ENCODE data around the gene ST8SIA2.

ST8SIA2 gene

DNA sequence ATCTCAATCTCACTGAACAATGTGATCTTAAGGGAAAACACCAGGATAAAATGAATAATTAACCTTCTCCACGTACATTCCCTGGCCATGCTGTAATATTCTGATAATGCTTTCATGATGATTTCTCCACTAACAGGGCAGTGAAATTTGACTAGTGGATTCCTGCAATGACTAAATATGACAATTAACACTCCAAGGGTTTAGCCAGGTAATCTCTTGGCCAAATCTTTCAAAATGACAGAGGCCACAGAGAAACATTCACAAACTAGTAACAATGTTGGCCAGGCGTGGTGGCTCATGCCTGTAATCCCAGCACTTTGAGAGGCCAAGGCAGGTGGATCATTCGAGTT is 31.7 kb upstream of the ST8SIA2 start:
- POLR2A ChIA-PET = no interaction called here
- CTCF ChIA-PET = no interaction called here
- H3K4me3 ChIP-seq (ENCODE audit: low read depth, low read length) = no peak overlapping the region
- TF ChIP-seq, protein P1, sequence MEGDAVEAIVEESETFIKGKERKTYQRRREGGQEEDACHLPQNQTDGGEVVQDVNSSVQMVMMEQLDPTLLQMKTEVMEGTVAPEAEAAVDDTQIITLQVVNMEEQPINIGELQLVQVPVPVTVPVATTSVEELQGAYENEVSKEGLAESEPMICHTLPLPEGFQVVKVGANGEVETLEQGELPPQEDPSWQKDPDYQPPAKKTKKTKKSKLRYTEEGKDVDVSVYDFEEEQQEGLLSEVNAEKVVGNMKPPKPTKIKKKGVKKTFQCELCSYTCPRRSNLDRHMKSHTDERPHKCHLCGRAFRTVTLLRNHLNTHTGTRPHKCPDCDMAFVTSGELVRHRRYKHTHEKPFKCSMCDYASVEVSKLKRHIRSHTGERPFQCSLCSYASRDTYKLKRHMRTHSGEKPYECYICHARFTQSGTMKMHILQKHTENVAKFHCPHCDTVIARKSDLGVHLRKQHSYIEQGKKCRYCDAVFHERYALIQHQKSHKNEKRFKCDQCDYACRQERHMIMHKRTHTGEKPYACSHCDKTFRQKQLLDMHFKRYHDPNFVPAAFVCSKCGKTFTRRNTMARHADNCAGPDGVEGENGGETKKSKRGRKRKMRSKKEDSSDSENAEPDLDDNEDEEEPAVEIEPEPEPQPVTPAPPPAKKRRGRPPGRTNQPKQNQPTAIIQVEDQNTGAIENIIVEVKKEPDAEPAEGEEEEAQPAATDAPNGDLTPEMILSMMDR (IDR thresholded peaks at IDR 0.05; ENCODE audit: insufficient read depth, low read length, missing control alignments) = no peak
- DNase-seq (ENCODE audit: low read depth, low spot score) = no peak

DNA sequence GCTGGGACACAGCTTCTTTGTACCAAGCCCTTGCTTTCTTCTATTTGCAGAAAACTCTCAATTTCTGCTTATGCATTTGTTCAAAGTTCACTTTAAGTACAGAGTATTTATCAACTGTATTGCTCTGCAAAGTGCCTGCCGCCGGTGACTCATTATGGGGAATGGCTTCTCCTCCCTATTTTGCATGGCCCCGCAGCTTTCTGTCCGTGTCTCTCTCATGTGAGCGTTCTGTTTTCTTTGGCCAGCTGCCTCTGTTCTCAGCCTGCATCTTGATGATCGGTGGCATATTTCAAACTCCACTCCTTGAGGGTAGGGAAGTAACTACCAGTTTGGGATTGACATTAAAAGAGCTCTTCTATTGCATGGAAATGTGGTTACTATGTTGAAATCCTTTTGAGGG is 28.6 kb upstream of the ST8SIA2 start:
- TF ChIP-seq, protein P1 (IDR thresholded peaks at IDR 0.05; ENCODE audit: insufficient read depth, low read length, missing control alignments) = no peak
- no peak for DNase-seq (ENCODE audit: low read depth, low spot score)
- H3K4me3 ChIP-seq (ENCODE audit: low read depth, low read length) = no peak overlapping the region
- POLR2A ChIA-PET = no interaction called here
- CTCF ChIA-PET = interaction anchor here (1.2 kb wide), 1 partner anchor 8 kb away, joined by 3 read pairs; no protein-coding TSS in a partner anchor

DNA sequence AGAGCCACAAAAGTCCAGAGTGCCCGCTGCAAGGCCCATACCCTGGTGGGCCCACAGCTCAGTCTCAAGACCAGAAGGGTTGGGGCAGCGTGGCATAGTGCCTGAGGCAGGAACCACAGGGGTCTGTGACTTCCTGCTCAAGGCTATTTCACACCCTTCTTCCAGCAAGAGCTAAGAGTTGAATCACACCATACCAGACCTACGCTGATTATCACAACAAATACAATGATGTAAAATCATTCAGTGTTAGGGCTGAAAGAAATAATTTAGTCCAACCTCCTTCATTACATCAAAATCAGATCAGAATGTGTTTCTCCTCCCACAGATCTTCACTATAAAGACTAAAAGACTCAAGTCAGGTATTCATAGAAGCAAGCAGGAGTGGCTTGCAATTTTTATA is 27.8 kb upstream of the ST8SIA2 start:
- TF ChIP-seq, protein P1 (IDR thresholded peaks at IDR 0.05; ENCODE audit: insufficient read depth, low read length, missing control alignments) = no peak
- no peak for DNase-seq (ENCODE audit: low read depth, low spot score)
- H3K4me3 ChIP-seq (ENCODE audit: low read depth, low read length) = no peak overlapping the region
- POLR2A ChIA-PET = no interaction called here
- CTCF ChIA-PET = interaction anchor here (1.2 kb wide), 1 partner anchor 9 kb away, joined by 3 read pairs; no protein-coding TSS in a partner anchor

DNA sequence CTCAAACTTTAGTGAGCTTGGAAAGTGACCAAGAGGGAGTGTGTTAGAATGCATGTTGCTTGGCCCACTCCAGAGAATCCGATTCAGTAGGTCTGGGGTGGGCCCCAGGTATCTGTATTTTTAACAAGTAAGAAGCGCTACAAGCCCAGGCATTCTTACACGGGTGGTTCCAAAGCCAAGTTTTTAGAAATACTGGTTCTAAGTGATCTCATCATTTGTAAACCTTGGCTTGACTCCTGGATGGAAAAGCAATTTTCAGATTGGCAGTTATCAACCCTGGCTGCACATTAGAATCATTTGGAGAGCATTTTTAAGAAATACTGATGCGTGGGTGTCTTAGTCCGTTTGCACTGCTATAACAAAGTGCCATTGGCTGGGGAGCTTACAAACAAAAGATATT is 27.3 kb upstream of the ST8SIA2 start:
- ChIA-PET CTCF (no interaction called here), POLR2A (no interaction called here)
- TF ChIP-seq, protein P1 (IDR thresholded peaks at IDR 0.05; ENCODE audit: insufficient read depth, low read length, missing control alignments) = no peak
- no peak overlapping the region for H3K4me3 ChIP-seq (ENCODE audit: low read depth, low read length)
- DNase-seq (ENCODE audit: low read depth, low spot score) = no peak

DNA sequence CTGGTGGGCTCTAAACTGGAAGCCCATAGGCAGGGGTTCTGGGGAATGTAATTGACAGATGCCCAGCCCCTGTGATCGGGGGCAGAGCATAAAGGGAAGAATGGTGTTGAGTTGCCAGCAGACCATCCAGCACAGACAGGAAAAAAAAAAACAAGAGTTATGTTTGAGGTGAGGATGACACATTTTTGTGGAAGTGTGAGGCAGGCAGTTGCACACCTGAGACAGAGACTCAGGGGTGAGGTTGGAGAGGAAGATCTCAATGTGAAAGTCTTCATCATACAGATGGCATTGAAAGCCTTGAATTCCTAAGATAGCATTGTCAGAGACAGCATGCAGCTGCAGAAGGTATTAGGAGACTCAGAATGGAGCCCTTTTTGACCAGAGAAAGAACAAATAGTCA is 18.6 kb upstream of the ST8SIA2 start:
- ChIA-PET POLR2A (no interaction called here), CTCF (interaction anchor here (0.7 kb wide), 1 partner anchor 84 kb away, joined by 3 read pairs; no protein-coding TSS in a partner anchor)
- no peak for DNase-seq (ENCODE audit: low read depth, low spot score)

DNA sequence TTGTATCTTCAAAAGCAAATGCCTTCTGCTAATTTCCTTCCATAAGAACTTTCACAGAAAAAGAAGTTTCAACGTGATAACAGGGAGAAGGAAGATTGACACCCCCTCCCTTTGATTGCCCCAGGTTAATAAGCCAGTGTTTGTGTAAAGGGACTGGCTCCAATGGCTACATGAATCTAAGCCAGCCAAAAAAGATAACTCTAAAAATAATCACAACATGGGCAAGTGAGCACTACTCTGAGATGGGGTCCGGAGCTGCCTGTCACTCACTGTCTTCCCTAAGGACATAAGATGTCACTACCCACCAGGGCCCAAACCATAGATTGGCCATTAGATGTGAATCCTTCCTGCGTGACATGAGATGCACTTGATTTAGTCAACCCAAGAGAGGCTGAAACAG is 17.6 kb upstream of the ST8SIA2 start:
- DNase-seq (ENCODE audit: low read depth, low spot score) = no peak
- ChIA-PET CTCF (no interaction called here), POLR2A (no interaction called here)
- no peak overlapping the region for H3K4me3 ChIP-seq (ENCODE audit: low read depth, low read length)
- TF ChIP-seq, protein P1 (IDR thresholded peaks at IDR 0.05; ENCODE audit: insufficient read depth, low read length, missing control alignments) = no peak

More for the DNA sequence above, 18.6 kb upstream of the ST8SIA2 start:
- TF ChIP-seq, protein P1 (IDR thresholded peaks at IDR 0.05; ENCODE audit: insufficient read depth, low read length, missing control alignments) = no peak
- H3K4me3 ChIP-seq (ENCODE audit: low read depth, low read length) = no peak overlapping the region

All from AG04449 (cell line).